Measurements from ENCODE around the gene TBPL2.
"Not testable (repeated sequence)": the region's sequence is repeated elsewhere in the genome, so short reads cannot be mapped to it uniquely, and the experiment has no call there.

Gene TBPL2

GRCh38 chr14:55399852-55400251 is 40.6 kb downstream of the TBPL2 start:
- DNase-seq, result no peak

GRCh38 chr14:55399183-55399582 is 41.2 kb downstream of the TBPL2 start:
- no peak for DNase-seq

- no peak for DNase-seq
Measured at GRCh38 chr14:55398679-55399078, 41.7 kb downstream of the TBPL2 start.

- no peak for DNase-seq
Measured at GRCh38 chr14:55389330-55389729, 51.1 kb downstream of the TBPL2 start.

- no peak for DNase-seq
Measured at GRCh38 chr14:55388160-55388559, 52.3 kb downstream of the TBPL2 start.

GRCh38 chr14:55387121-55387520 is 53.3 kb downstream of the TBPL2 start:
- no peak for DNase-seq

GRCh38 chr14:55386037-55386808 is 54.2 kb downstream of the TBPL2 start:
- DNase-seq, result no peak

GRCh38 chr14:55384536-55384935 is 55.9 kb downstream of the TBPL2 start:
- DNase-seq, result no peak

GRCh38 chr14:55383541-55384140 is 56.8 kb downstream of the TBPL2 start:
- no peak for DNase-seq

GRCh38 chr14:55383056-55383466 is 57.4 kb downstream of the TBPL2 start:
- DNase-seq, result not testable (repeated sequence)

GRCh38 chr14:55382483-55382882 is 57.9 kb downstream of the TBPL2 start:
- no peak for DNase-seq

GRCh38 chr14:55381561-55381960 is 58.9 kb downstream of the TBPL2 start:
- no peak for DNase-seq

GRCh38 chr14:55381040-55381439 is 59.4 kb downstream of the TBPL2 start:
- no peak for DNase-seq

GRCh38 chr14:55377236-55377635 is 63.2 kb downstream of the TBPL2 start:
- DNase-seq, result no peak

- no peak for DNase-seq
Measured at GRCh38 chr14:55374771-55375170, 65.6 kb downstream of the TBPL2 start.

GRCh38 chr14:55373784-55374705 is 66.4 kb downstream of the TBPL2 start:
- no peak for DNase-seq

GRCh38 chr14:55372825-55373224 is 67.6 kb downstream of the TBPL2 start:
- DNase-seq, result no peak

- DNase-seq, result no peak
Measured at GRCh38 chr14:55372423-55372822, 68.0 kb downstream of the TBPL2 start.

- DNase-seq, result no peak
Measured at GRCh38 chr14:55370883-55371455, 69.4 kb downstream of the TBPL2 start.

- DNase-seq, result no peak
Measured at GRCh38 chr14:55366271-55366670, 74.1 kb downstream of the TBPL2 start.

All from KG1 (cell line).